ENCODE results near the gene RASAL2. TPM values are rescaled to one million over a fixed set of nuclear protein-coding genes. Genes with fewer than 3 reads are reported as not detected.

Gene RASAL2
- total RNA-seq, 1 experiment from 2014 or later = 56.9 TPM

- Mint-ChIP-seq H3K36me3 (ENCODE audit: insufficient read depth, unreplicated experiment) (peaks cover 25% of the 10 kb centered on the region), H3K4me1 (ENCODE audit: insufficient read depth, unreplicated experiment) (peaks cover 46% of the 10 kb centered on the region), H3K9me3 (ENCODE audit: unreplicated experiment) (no peaks in the 10 kb centered on the region), H3K27ac (ENCODE audit: low read depth, unreplicated experiment) (no peak overlapping the region), H3K27me3 (ENCODE audit: insufficient read depth, unreplicated experiment) (no peaks in the 10 kb centered on the region), H3K4me3 (ENCODE audit: unreplicated experiment) (no peak overlapping the region)
- POLR2A ChIA-PET = interaction anchor here (0.6 to 0.9 kb wide), 4 partner anchors 9 to 179 kb away, joined by 3 read pairs; no protein-coding TSS in a partner anchor
- DNase-seq (ENCODE audit: unreplicated experiment) = no peak
- intact Hi-C loops (cut with micrococcal nuclease) = no loop called here
- TF ChIP-seq, protein P1, sequence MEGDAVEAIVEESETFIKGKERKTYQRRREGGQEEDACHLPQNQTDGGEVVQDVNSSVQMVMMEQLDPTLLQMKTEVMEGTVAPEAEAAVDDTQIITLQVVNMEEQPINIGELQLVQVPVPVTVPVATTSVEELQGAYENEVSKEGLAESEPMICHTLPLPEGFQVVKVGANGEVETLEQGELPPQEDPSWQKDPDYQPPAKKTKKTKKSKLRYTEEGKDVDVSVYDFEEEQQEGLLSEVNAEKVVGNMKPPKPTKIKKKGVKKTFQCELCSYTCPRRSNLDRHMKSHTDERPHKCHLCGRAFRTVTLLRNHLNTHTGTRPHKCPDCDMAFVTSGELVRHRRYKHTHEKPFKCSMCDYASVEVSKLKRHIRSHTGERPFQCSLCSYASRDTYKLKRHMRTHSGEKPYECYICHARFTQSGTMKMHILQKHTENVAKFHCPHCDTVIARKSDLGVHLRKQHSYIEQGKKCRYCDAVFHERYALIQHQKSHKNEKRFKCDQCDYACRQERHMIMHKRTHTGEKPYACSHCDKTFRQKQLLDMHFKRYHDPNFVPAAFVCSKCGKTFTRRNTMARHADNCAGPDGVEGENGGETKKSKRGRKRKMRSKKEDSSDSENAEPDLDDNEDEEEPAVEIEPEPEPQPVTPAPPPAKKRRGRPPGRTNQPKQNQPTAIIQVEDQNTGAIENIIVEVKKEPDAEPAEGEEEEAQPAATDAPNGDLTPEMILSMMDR (IDR thresholded peaks at IDR 0.05; ENCODE audit: unreplicated experiment) = no peak
- BruUV-seq (replicated peaks) = no TSS peak
- CTCF ChIA-PET = interaction anchor here (0.6 to 1.8 kb wide), 6 partner anchors 26 to 242 kb away, joined by 3 to 8 read pairs (median 4); no protein-coding TSS in a partner anchor
These were observed 180.0 kb downstream of the RASAL2 start for GRCh38 chr1:178273707-178274410.

DNA sequence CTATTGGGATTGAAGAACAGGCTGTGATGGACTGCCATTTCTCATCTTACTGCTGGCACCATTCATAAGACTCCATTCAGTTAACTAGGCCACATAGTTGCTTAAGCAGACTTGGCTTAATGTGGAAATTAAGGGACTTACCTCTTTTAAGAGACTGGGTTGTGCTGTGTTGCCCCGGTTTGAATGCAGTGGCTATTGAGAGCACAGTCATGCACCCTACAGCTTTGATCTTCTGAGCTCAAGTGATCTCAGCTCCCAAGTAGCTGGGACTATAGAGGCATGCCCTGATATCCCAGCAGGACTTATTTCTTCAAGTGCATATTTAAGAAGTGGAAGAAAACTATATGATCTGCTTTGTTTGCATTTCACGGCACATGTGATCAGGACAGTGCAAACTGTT is 181.1 kb downstream of the RASAL2 start:
- H3K36me3 Mint-ChIP-seq (ENCODE audit: insufficient read depth, unreplicated experiment) = peaks cover 25% of the 10 kb centered on the region
- intact Hi-C loops (cut with micrococcal nuclease) = no loop called here
- CTCF ChIA-PET = interaction anchor here (0.7 to 1.8 kb wide), 8 partner anchors 24 to 330 kb away, joined by 4 to 8 read pairs (median 4); no protein-coding TSS in a partner anchor
- BruUV-seq (replicated peaks) = no TSS peak
- no peaks in the 10 kb centered on the region for H3K27me3 Mint-ChIP-seq (ENCODE audit: insufficient read depth, unreplicated experiment)
- H3K4me3 Mint-ChIP-seq (ENCODE audit: unreplicated experiment) = no peak overlapping the region
- POLR2A ChIA-PET = interaction anchor here (0.8 to 1.6 kb wide), 3 partner anchors 20 to 36 kb away, joined by 3 to 4 read pairs (median 3); no protein-coding TSS in a partner anchor
- H3K9me3 Mint-ChIP-seq (ENCODE audit: unreplicated experiment) = no peaks in the 10 kb centered on the region
- H3K4me1 Mint-ChIP-seq (ENCODE audit: insufficient read depth, unreplicated experiment) = peaks cover 49% of the 10 kb centered on the region
- H3K27ac Mint-ChIP-seq (ENCODE audit: low read depth, unreplicated experiment) = peak overlapping the region; percentile 1
- no peak for DNase-seq (ENCODE audit: unreplicated experiment)
- TF ChIP-seq, protein P1 (IDR thresholded peaks at IDR 0.05; ENCODE audit: unreplicated experiment) = no peak

- no TSS peak for BruUV-seq (replicated peaks)
- Mint-ChIP-seq H3K27ac (ENCODE audit: low read depth, unreplicated experiment) (peak overlapping the region; percentile 1), H3K9me3 (ENCODE audit: unreplicated experiment) (no peaks in the 10 kb centered on the region), H3K4me1 (ENCODE audit: insufficient read depth, unreplicated experiment) (peaks cover 44% of the 10 kb centered on the region), H3K4me3 (ENCODE audit: unreplicated experiment) (no peak overlapping the region), H3K36me3 (ENCODE audit: insufficient read depth, unreplicated experiment) (peaks cover 21% of the 10 kb centered on the region), H3K27me3 (ENCODE audit: insufficient read depth, unreplicated experiment) (no peaks in the 10 kb centered on the region)
- intact Hi-C loops (cut with micrococcal nuclease) = no loop called here
- TF ChIP-seq, protein P1 (IDR thresholded peaks at IDR 0.05; ENCODE audit: unreplicated experiment) = no peak
- ChIA-PET POLR2A (interaction anchor here (0.6 to 1.6 kb wide), 3 partner anchors 20 to 55 kb away, joined by 3 read pairs; no protein-coding TSS in a partner anchor), CTCF (interaction anchor here (0.7 to 1.8 kb wide), 10 partner anchors 24 to 329 kb away, joined by 3 to 8 read pairs (median 4); no protein-coding TSS in a partner anchor)
- no peak for DNase-seq (ENCODE audit: unreplicated experiment)
These were observed 181.6 kb downstream of the RASAL2 start for GRCh38 chr1:178275553-178275952.

- intact Hi-C loops (cut with micrococcal nuclease) = loop anchor here (2.0 kb wide), 1 partner anchor 13 kb away; no protein-coding TSS in a partner anchor
- no peak for DNase-seq (ENCODE audit: unreplicated experiment)
- POLR2A ChIA-PET = interaction anchor here (0.9 to 2.6 kb wide), 9 partner anchors 9 to 329 kb away, joined by 3 to 18 read pairs (median 4); partner anchors contain the start of gene RASAL2
- TF ChIP-seq, protein P1 (IDR thresholded peaks at IDR 0.05; ENCODE audit: unreplicated experiment) = no peak
- Mint-ChIP-seq H3K4me1 (ENCODE audit: insufficient read depth, unreplicated experiment) (peaks cover 40% of the 10 kb centered on the region), H3K9me3 (ENCODE audit: unreplicated experiment) (no peaks in the 10 kb centered on the region), H3K4me3 (ENCODE audit: unreplicated experiment) (no peak overlapping the region), H3K27ac (ENCODE audit: low read depth, unreplicated experiment) (peak overlapping the region; percentile 78), H3K36me3 (ENCODE audit: insufficient read depth, unreplicated experiment) (peaks cover 7% of the 10 kb centered on the region), H3K27me3 (ENCODE audit: insufficient read depth, unreplicated experiment) (no peaks in the 10 kb centered on the region)
- no TSS peak for BruUV-seq (replicated peaks)
- CTCF ChIA-PET = interaction anchor here (0.6 to 3.6 kb wide), 18 partner anchors 10 to 1100 kb away, joined by 3 to 32 read pairs (median 4); no protein-coding TSS in a partner anchor
These were observed 184.1 kb downstream of the RASAL2 start for GRCh38 chr1:178277793-178278530.

All from MCF 10A (cell line).